Glomerular visceral epithelial cell (primary cell): ENCODE data around the gene NDOR1.

Experiments
- DNase-seq: peaks from one replicate; pipeline ENCODE4 v3.0.0-alpha.2; 2016; ENCODE audit errors: extremely low spot score

Gene NDOR1

DNA sequence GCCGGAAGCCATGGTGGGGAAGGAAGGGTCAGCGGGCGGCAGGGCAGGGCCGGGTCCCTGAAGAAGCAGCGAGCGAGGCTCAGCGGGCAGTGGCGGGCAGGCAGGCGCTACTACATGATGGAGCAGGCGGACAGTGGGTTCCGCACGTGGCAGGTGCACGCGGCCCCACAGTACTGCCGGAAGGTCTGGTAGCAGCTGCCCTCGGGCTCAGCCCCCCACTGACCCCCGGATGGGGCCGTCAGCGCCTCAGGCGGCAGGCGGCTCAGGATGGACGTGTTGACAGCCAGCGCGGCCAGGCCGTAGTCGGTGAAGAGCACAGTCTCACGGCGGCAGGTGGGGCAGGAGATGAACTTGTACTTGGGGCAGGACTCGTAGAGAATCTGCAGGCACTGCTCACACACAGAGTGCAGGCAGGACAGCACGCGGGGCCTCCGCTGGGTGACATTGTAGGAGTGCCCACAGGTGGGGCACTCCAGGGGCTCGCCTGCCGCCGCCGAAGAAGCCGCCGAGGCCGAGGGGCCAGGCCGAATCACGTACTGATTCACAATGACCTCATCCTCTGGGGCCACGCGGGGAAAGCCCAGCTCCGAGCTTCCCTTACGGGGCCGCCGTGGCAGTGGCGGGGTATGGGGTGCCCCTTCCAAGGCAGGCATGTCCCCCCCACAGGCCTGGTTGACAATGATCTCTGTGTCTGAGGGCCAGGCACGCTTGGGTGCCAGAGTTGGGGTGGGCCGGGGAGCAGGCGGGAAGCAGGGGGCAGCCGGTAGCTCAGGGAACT, 15.0 kb downstream of the NDOR1 start:
- DNase-seq: no peak

DNA sequence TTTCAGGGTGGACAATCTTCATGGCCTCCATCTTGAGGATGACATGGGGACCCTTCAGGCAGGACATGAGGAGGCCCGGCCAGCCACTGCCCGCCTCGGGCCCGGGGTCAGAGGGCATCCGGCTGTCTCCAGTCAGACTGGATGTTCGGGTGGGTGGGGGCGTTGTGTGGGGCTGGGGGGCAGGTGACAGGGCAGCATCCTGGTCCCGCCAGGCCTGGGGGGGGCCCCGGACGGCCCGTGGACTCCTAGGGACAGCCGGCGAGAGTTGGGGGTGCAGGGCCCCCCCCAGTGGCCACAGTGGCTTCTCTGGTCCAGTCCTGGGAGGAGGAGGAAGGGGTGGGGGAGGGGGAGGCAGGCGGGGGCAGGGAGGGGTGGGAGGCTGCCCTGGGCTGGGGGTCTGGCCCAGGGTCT, 15.6 kb downstream of the NDOR1 start:
- no peak for DNase-seq

DNA sequence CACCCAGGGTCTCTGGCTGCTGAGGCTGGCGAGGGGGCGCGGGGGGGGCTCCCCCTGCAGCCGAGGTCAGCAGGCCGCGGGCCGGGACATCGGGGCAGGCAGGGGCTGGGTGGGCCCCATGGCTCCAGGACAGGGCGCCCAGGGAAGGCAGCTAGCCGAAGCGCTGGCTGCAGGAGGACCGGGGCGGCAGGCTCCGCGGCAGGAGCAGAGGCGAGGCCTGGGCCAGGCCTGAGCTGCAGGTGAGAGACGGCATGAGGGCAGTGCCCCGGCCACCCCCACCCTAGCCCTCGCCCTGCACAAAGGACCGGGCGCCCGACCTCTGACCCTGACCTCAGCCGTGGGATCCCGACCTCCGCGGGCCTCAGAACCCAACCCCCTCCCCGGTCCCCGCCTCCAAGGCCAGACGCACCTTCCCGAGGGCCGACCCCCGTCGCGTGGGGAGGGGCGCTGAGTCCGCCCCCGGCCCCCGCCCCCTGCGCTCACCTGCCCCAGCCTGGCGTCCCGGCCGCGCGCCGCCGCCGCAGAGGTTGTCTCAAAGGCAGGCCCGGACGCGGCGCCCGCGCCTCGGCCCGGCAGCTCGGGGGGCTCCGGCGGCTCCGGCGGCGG, 16.1 kb downstream of the NDOR1 start:
- DNase-seq: no peak

DNA sequence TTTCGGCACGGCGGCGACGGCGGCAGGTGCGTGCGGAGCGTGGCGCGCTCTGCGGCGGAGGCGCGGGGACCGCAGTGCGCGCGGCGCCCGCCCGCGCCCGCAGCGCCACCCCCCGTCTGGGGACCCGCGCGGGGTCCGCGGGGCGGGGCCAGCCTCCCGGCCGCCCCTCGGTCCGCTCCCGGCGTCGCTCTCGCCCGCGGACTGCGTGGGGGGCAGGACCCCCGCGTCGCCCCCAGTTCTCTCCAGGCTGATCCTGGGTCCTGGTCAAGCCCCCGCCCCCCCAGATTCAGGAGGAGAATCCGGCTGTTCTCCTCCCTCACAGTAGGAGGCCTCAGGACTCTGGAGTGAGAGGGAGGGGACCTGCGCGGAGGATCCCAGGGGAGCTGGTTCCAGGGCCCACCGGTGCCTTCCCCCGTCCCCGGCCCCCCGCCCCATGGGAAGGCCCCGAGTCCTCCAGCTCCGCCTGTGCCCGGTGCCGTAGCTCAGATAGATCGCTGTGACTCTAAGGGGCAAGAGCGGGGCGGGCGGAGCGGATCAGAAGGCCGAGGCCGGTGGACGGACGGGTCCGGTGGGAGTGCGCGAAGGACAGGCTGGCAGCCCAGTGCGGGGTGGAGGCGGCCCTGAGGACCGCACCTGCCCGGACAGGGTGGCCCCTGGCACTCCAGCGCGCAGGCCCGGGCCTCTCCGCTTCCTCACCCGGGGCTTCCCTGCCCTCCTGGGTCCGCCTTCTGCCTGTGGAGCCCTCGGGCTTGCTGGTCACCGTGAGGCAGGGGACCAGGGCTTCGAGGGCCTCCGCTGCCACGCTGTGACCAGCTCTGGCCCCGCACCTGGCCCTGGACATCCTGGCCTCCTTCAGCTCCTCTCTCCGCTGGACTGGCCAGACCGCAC, 16.9 kb downstream of the NDOR1 start, which contains the start of gene RNF208:
Gene RNF208 (minus strand): TSS at position 51 of the 888 bp plus-strand sequence. CDS start 1,028 bp downstream, outside the sequence.
- no peak for DNase-seq

DNA sequence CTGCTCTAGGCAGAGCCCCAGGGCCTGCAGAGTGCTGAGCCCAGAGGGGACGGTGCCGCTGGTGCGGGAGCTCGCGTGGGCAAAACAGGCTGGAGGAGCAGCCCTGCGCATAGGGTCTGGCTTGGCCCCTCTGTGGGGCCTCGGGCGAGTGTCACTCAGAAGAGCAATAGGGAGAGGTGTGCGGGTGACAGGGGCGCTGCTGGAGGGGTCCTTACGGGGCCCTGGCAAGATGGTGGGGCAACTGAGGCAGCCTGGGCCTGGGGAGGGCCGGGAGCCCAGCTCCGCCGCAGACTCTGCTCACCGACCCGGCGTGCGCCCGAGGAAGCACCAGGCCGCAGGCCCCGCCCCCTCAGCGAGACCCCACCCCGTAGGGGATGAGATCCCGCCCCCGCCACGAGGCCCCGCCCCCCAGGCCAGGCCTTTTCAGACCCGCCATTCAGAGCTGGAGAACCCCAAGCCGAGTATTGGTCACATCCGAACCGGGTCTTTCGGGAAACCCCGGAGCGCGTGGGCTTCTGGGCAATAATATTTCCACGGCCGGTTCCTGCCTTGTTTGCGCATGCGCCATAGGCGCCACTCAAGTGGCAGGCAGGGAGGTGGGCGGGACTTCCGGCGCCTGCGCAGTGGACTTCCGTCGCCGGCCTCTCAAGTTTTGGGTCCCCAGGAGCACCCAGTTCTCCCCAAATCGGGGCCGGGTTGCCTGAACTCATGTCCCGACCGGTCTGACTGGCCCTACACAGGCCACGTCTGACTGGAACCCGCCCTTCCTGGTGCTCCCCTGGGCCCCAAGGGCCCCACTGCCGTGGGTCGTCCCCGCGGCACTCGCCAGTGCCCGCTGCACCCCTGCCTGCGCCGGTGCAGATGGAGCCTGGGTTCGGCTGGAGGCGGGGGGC, 17.8 kb downstream of the NDOR1 start:
- peak; percentile 99 for DNase-seq

DNA sequence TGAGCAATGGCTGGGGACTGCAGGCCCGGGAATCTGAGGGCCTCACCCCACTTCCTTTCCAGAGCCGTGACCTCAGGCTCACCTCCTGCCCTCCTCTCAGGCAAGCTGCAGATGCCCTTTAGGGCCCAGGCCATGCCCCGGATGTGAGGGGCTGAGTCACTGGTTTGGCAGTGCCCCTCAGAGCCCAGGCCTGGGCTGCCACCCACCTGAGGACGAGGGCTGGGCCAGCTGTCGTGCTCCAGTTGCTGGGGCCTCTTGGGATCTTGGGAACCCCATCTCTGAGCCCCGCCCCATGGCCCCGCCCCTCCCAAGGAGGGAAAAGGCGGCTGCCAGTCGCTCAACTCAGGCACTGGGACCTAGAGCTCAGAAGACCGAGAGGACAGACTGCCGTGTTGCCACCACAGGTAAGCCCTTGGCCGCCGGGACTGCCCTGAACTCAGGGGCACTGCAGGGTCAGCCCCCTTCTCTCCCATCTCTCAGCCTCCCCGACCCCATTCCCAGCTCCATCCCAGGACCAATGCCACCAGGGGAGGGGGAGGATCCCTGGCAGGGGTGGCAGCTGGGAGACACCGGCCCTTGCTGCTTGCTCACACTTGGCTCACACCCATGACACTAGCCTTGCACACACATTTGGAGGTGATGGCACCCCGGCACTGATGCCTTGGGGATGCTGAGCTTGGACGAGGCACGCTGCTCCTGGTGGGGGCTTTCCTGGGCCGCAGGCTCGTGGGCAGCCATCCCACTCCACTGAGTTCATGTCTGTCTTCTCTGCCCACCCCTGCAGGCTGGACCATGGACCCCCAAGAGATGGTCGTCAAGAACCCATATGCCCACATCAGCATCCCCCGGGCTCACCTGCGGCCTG, 19.6 kb downstream of the NDOR1 start, which contains the start of gene CYSRT1:
Gene CYSRT1 (plus strand): TSS at position 345 of the 865 bp plus-strand sequence. CDS start 448 bp downstream, at position 793.
- no peak for DNase-seq

DNA sequence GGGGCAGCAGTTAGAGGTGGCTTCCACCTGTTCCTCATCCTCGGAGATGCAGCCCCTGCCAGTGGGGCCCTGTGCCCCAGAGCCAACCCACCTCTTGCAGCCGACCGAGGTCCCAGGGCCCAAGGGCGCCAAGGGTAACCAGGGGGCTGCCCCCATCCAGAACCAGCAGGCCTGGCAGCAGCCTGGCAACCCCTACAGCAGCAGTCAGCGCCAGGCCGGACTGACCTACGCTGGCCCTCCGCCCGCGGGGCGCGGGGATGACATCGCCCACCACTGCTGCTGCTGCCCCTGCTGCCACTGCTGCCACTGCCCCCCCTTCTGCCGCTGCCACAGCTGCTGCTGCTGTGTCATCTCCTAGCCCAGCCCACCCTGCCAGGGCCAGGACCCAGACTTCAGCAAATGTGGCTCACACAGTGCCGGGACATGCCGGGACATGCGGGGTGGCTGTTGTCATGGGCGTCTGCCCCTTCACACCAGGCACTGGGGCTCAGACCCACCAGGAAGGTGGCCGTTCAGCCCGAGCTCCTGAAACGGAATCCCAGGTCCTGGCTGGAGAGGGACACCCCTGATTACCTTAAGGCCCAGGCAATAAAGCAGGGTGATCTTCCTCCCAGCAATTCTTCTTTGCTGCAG, 20.3 kb downstream of the NDOR1 start:
- no peak for DNase-seq

DNA sequence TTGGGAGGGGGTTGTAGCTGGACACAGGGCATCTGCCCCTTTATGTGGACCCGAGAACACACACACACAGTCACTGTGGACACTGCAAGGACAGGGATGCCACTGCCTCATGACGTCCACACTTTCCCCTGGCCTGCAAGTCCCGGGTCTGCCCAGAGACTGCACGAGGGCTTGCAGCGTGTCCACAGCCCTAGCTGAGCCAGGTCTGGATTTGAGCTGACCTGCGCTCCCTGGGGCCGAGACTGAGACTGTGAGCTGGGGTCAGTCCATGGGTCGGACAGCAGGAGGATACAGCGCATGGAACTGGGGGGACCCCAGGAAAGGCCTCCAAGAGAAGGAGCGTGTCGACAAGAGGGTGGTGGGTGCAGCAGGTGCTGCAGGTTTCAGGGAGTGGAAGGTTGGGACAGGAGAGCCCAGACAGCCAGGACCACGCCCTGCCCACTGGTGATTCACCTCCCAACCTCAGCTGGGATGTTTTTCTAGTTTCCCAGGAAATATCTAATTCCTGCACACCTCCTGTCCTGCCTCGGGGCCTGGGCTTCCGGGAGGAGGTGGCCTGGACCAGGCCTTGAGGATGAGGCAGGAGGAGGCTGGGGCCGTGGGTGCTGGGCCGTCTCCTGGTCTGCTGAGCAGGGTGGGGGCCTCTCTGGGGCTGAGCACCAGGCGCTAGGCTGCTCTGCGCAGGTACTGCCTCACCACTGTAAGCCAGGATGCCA, 21.0 kb downstream of the NDOR1 start:
- DNase-seq: peak; percentile 78

DNA sequence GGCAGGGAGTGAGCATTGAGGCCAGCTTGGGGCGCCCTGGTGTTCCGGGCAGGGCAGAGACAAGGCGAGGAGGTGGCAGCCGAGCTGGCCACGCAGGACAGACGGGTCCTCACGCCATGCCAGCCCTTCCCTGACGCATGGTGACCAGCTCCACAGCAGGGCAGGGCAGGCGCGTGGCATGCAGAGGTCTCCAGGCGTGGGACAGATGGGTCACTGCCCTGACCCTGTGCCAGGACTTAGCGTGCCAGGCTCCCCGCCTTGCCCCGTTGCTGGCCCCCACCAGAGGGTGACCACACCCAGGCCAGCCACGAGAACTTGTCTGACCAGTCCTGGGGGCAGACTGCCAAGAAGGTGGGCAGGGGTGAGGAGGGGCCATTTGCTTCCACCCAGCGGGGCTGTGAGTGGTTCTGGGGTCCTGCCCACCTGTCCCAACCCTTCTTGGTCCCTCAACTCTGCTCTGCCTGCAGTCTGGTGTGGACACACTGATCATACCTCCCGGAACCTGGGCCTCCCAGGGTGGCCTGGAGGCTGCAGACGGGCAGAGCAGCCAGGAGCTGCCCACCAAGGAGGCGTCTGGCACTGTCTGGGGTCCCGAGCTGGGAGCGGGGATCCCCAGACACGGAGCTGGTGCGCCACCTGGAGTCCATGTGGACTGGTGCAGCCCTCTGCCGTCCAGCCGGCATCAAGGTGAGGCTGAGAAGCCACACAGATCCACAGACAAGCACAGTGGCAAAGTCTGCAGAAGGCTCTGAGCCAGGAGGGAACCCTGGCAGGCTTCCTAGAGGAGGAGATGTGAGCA, 21.8 kb downstream of the NDOR1 start, which contains the start of gene RNF224:
Gene RNF224 (plus strand): TSS at position 449 of the 799 bp plus-strand sequence. CDS start 834 bp downstream, outside the sequence.
- peak; percentile 86 for DNase-seq

DNA sequence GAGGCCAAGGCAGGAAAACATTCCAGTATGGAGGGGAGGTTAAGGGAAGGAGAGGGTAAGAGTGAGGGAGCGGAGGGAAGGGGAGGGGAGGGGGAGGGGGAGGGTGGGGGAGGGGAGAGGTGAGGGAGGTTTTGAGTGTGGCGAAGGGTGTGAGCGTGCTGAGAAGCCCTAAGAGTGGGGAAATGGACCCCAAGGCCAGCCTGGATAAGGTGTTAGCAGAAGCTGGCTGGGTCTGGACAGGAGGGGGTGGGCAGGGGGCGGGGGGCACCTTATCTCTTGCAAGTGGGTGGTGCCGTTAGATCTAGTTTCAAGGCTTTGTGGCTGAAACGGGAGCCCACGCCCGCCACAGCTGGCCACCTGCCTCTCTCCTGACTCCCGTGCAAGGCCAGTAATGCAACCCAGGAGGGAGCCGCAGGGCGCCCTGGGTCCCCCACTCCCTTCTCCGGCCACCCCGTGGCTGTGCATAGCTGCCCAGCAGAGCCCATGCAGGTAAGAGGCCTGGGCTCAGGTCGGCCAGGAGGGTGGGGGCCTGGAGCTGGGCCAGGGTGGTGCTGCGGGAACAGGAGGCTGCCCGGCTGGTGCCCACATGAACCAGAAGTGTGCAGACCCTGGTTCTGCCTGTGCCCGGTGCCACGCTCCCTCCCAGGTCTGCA, 22.5 kb downstream of the NDOR1 start:
- DNase-seq: no peak

DNA sequence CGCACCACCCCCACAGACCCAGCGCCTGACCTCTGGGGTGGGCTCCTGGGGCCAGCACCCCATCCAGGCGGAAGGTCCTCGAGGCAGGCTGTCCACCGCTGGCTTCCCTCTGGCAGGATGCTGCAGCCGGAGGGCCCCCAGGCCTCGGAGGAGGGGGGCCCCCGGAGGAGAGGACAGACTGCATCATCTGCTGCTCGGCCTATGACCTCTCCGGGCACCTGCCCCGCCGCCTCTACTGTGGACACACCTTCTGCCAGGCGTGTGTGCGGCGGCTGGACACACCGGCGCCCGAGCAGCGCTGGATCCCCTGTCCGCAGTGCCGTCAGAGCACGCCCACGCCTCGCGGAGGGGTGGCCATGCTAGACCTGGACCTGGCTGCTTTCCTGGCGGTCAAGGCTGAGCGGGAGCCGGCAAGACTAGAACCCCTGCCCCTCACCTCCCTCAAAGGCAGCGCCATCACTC, 23.0 kb downstream of the NDOR1 start:
- no peak for DNase-seq

DNA sequence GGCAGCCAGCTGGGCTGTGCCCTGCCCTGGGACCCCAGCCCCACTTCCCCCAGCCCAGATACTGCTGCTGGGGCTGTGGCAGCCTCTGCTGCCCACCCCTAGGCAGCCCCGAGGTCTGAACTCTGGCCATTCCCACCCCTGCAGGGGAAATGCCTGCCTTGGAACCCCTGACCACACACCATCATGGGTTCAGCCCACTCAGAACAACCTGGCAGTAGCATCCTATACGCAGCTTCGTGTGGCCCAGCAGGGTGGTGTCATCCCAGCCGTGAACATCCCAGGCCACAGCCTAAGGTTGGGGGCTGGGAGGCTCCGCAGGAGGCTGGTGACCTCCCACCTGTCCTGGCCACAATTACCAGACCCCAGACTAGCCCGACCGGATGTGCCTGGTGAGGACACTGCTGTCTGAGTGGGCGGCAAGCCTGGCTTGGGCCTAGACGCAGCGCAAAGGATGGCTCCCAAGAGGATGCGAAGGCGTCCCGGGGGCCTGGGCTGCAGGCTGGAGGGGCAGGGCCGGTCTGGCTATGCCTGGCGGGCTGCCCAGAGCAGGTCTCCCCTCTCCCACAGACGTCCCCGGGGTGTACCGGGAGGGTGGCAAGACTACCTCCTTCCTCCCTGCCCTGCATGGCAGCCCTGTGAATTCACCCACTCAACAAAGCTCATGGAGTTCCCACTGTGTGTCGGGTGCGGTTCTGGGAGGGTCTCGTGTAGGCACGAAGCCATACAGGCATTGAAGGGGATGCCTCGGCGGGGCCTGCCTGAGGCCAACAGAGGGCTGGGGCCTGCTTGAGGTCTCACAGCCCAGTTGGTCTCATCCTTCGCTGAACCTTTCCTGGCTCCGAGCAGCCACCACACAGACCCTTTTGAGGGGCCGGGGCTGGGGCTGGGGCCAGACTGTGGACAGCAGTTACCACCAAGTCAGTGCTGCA, 23.7 kb downstream of the NDOR1 start:
- no peak for DNase-seq

DNA sequence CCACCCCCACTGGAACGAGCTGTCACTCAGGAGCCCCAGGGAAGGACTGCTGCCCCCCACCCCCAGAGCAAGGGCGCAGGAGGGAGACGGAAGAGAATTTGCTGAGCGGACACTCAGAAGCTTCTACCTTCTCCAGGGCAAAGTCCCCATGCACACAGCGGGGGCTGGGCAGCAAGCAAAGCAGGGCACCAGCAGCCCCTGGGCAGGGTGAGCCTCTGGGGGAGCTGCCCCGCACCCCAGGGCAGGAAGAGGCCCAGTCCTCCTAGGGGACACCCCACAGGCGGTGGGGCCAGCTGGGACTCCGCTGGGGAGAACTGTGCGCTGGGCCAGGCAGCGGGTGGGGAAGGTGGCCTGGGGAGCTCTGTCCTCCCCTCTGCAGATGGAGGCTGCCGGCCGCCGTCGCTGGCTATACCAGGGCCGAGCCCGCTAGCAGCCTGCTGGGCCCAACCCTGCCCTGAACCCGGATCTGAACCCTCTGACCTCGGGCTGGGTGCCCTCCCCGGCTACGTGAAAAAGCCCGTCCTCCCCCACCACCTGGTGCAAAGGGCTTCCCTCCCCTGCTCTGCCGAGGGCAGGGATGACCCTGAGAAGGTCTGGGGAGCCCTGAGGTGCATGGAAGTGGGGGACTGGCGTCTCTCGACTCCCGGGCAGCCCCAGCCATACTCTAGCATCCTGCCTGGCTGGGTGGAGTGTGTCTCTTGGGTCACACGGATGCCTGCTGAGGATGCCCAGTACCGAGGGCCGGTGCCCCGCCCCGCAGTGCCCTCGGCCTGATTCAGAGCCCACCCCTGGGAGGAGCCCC, 24.6 kb downstream of the NDOR1 start:
- DNase-seq: no peak

DNA sequence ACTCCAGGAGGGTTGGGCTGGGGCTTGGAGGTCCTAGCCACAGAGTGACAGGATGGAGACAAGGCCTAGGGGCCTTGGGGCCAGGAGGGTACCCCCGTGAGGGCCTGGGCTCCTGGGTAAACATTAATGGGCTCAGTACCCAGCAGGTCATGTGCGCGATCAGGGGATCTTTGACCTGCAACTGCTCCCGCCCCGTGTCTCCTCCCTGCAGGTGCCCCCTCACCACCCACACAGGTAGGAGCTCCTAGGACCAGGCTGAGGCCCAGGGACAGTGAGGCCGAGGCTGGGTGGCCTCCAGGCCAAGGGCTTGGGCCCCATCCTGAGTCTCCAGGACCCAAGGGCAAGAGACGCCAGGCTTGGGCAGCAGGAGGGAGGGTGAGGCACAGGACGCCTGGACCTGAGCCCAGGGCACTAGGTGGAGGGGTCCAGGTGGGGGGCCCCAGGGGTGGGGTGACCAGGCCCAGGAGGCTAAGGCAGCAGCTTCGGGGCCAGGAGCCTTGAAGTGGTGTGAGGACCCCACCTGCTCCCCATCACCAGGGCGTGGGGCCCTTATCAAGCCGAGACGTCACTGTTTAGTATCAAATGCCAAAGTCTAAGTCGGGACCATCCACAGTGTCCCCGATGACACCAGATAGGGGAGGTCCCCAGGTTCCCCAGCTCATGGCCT, 25.3 kb downstream of the NDOR1 start, which contains the start of gene SLC34A3:
Gene SLC34A3 (plus strand): TSS at position 197 of the 667 bp plus-strand sequence. CDS start 802 bp downstream, outside the sequence.
- no peak for DNase-seq
